Measurements from ENCODE around the gene IPO9.

IPO9 gene

GRCh38 chr1:201906336-201906735 is 77.4 kb downstream of the IPO9 start:
- no peaks in the 10 kb centered on the region for H3F3A ChIP-seq (ENCODE audit: insufficient read depth, low read length)
- H3K4me3 ChIP-seq (ENCODE audit: low read depth, low read length, poor library complexity, severe bottlenecking), result no peak overlapping the region
- no peaks in the 10 kb centered on the region for H3K4me1 ChIP-seq (ENCODE audit: insufficient read depth, low read length, severe bottlenecking)
- H2AFZ ChIP-seq (ENCODE audit: low read length), result no peak overlapping the region
- 0 out of 2 replicates have a peak, but pooled peaks cover 8% of the 10 kb centered on the region for H3K27me3 ChIP-seq (ENCODE audit: insufficient read depth, low read length)
- H3K9me2 ChIP-seq (ENCODE audit: low read depth, low read length), result no peaks in the 10 kb centered on the region
- H3K79me2 ChIP-seq (ENCODE audit: insufficient read depth, low read length), result no peaks in the 10 kb centered on the region
- H3K36me3 ChIP-seq (ENCODE audit: insufficient read depth, low read length), result no peaks in the 10 kb centered on the region
- no peak overlapping the region for H3K4me2 ChIP-seq (ENCODE audit: low read length)
- H3K9ac ChIP-seq (ENCODE audit: low read length), result no peak overlapping the region
- no peaks in the 10 kb centered on the region for H4K20me1 ChIP-seq (ENCODE audit: insufficient read depth, low read length)
- TF ChIP-seq EZH2 (IDR thresholded peaks at IDR 0.05; ENCODE audit: borderline replicate concordance, low read length) (no peak), CTCF (IDR thresholded peaks at IDR 0.05; ENCODE audit: low read length) (no peak)
- H3K27ac ChIP-seq (ENCODE audit: low read depth, low read length, poor library complexity, severe bottlenecking), result no peak overlapping the region
- no peaks in the 10 kb centered on the region for H3K9me3 ChIP-seq (ENCODE audit: low read length)

- Histone ChIP-seq H3K4me3 (ENCODE audit: low read depth, low read length, poor library complexity, severe bottlenecking) (no peak overlapping the region), H4K20me1 (ENCODE audit: insufficient read depth, low read length) (no peaks in the 10 kb centered on the region), H3K79me2 (ENCODE audit: insufficient read depth, low read length) (no peaks in the 10 kb centered on the region), H3K27me3 (ENCODE audit: insufficient read depth, low read length) (0 out of 2 replicates have a peak, but pooled peaks cover 8% of the 10 kb centered on the region), H2AFZ (ENCODE audit: low read length) (no peak overlapping the region), H3K4me2 (ENCODE audit: low read length) (no peak overlapping the region), H3K9me3 (ENCODE audit: low read length) (no peaks in the 10 kb centered on the region), H3K9ac (ENCODE audit: low read length) (no peak overlapping the region), H3K27ac (ENCODE audit: low read depth, low read length, poor library complexity, severe bottlenecking) (no peak overlapping the region), H3K4me1 (ENCODE audit: insufficient read depth, low read length, severe bottlenecking) (no peaks in the 10 kb centered on the region), H3F3A (ENCODE audit: insufficient read depth, low read length) (no peaks in the 10 kb centered on the region), H3K36me3 (ENCODE audit: insufficient read depth, low read length) (no peaks in the 10 kb centered on the region), H3K9me2 (ENCODE audit: low read depth, low read length) (no peaks in the 10 kb centered on the region)
- no peak for TF ChIP-seq EZH2 (IDR thresholded peaks at IDR 0.05; ENCODE audit: borderline replicate concordance, low read length)
- TF ChIP-seq CTCF (IDR thresholded peaks at IDR 0.05; ENCODE audit: low read length), result no peak
These were observed 78.7 kb downstream of the IPO9 start for GRCh38 chr1:201907621-201908020.

- H3K27me3 ChIP-seq (ENCODE audit: insufficient read depth, low read length), result peaks cover 8% of the 10 kb centered on the region; the same call in 1 of the 2 replicates
- no peak overlapping the region for H3K9ac ChIP-seq (ENCODE audit: low read length)
- H3K79me2 ChIP-seq (ENCODE audit: insufficient read depth, low read length), result no peaks in the 10 kb centered on the region
- no peaks in the 10 kb centered on the region for H3K4me1 ChIP-seq (ENCODE audit: insufficient read depth, low read length, severe bottlenecking)
- H4K20me1 ChIP-seq (ENCODE audit: insufficient read depth, low read length), result no peaks in the 10 kb centered on the region
- H3K4me3 ChIP-seq (ENCODE audit: low read depth, low read length, poor library complexity, severe bottlenecking), result no peak overlapping the region
- H3K9me3 ChIP-seq (ENCODE audit: low read length), result no peaks in the 10 kb centered on the region
- H3K4me2 ChIP-seq (ENCODE audit: low read length), result no peak overlapping the region
- no peaks in the 10 kb centered on the region for H3F3A ChIP-seq (ENCODE audit: insufficient read depth, low read length)
- H3K36me3 ChIP-seq (ENCODE audit: insufficient read depth, low read length), result no peaks in the 10 kb centered on the region
- H3K27ac ChIP-seq (ENCODE audit: low read depth, low read length, poor library complexity, severe bottlenecking), result no peak overlapping the region
- TF ChIP-seq CTCF (IDR thresholded peaks at IDR 0.05; ENCODE audit: low read length) (no peak), EZH2 (IDR thresholded peaks at IDR 0.05; ENCODE audit: borderline replicate concordance, low read length) (no peak)
- H2AFZ ChIP-seq (ENCODE audit: low read length), result no peak overlapping the region
- H3K9me2 ChIP-seq (ENCODE audit: low read depth, low read length), result no peaks in the 10 kb centered on the region
These were observed 83.0 kb downstream of the IPO9 start for GRCh38 chr1:201911826-201912571.
